Smooth muscle cell (in vitro differentiated cells): ENCODE results near the gene NSD2. TPM values are rescaled to one million over a fixed set of nuclear protein-coding genes. Genes with fewer than 3 reads are reported as not detected.

ENCODE experiments used
- DNase-seq: peaks from one replicate; lab custom pipeline; 2025; ENCODE audit not compliant: unreplicated experiment; lab: John Stamatoyannopoulos, UW
- H2AFZ ChIP-seq: fragments of 200-600 bp; sonication (generic); 2 replicates; pipeline ENCODE4 v1.6.0; 2016; ENCODE audit warnings: antibody characterized with exemption, low read depth, mild to moderate bottlenecking
- H3F3A ChIP-seq: fragments of 200-600 bp; sonication (generic); 2 replicates; pipeline ENCODE4 v1.6.0; 2017; ENCODE audit warnings: antibody characterized with exemption, low read depth
- H3K27ac ChIP-seq: fragments of 200-600 bp; sonication (generic); 2 replicates; pipeline ENCODE4 v1.5.1; 2016; ENCODE audit warnings: low read depth, mild to moderate bottlenecking
- H3K27me3 ChIP-seq: fragments of 200-600 bp; sonication (generic); 2 replicates; pipeline ENCODE4 v1.6.1; 2016; ENCODE audit warnings: low read depth, mild to moderate bottlenecking
- H3K36me3 ChIP-seq: fragments of 200-600 bp; sonication (generic); 2 replicates; pipeline ENCODE4 v1.5.1; 2016; ENCODE audit warnings: low read depth
- H3K4me1 ChIP-seq: fragments of 200-600 bp; sonication (generic); 2 replicates; pipeline ENCODE4 v1.5.1; 2016; ENCODE audit warnings: low read depth
- H3K4me2 ChIP-seq: fragments of 200-600 bp; sonication (generic); 2 replicates; pipeline ENCODE4 v1.6.0; 2016; ENCODE audit warnings: mild to moderate bottlenecking
- H3K4me3 ChIP-seq: fragments of 200-600 bp; sonication (generic); 2 replicates; pipeline ENCODE4 v1.5.1; 2016; ENCODE audit warnings: mild to moderate bottlenecking
- H3K79me2 ChIP-seq: fragments of 200-600 bp; sonication (generic); 2 replicates; pipeline ENCODE4 v1.6.0; 2016; ENCODE audit warnings: low read depth, mild to moderate bottlenecking
- H3K9ac ChIP-seq: fragments of 200-600 bp; sonication (generic); 2 replicates; pipeline ENCODE4 v1.6.0; 2016; ENCODE audit warnings: low read depth
- H3K9me3 ChIP-seq: fragments of 200-600 bp; sonication (generic); replicated peaks from 2 replicates; pipeline ENCODE4 v1.5.1; 2016; ENCODE audit warnings: low read depth
- H4K20me1 ChIP-seq: fragments of 200-600 bp; sonication (generic); 2 replicates; pipeline ENCODE4 v1.6.0; 2016; ENCODE audit warnings: low read depth
- WGBS: methylation state at CpG from one replicate; pipeline ENCODE4 v1.1.7; 2016; ENCODE audit warnings: low lambda C conversion rate; 5-methylcytosine and 5-hydroxymethylcytosine counted together
- polyA plus RNA-seq: library from polyadenylated mRNA; unstranded; fragments of >200 nt; fragmentation: Nextera tagmentation; extraction: Ambion mirVana; gene quantifications from 2 replicates; pipeline ENCODE4 v1.2.1, GENCODE V29; 2016
- total RNA-seq: library from RNA; depleted of rRNA; stranded (reverse); fragments of >200 nt; gene quantifications from 2 replicates; pipeline ENCODE4 v1.2.3, GENCODE V29; 2014
- TF ChIP-seq, protein P1 (sequence below): fragments of 200-600 bp; sonication (generic); IDR thresholded peaks from 2 replicates; pipeline ENCODE4 v1.5.1; 2017; ENCODE audit warnings: borderline replicate concordance, mild to moderate bottlenecking, antibody characterized with exemption; ENCODE audit not compliant: insufficient read depth, poor library complexity, severe bottlenecking

Gene NSD2
- total and polyA plus RNA-seq, 2 experiments from 2014 or later = 13.0 to 15.0 TPM

DNA sequence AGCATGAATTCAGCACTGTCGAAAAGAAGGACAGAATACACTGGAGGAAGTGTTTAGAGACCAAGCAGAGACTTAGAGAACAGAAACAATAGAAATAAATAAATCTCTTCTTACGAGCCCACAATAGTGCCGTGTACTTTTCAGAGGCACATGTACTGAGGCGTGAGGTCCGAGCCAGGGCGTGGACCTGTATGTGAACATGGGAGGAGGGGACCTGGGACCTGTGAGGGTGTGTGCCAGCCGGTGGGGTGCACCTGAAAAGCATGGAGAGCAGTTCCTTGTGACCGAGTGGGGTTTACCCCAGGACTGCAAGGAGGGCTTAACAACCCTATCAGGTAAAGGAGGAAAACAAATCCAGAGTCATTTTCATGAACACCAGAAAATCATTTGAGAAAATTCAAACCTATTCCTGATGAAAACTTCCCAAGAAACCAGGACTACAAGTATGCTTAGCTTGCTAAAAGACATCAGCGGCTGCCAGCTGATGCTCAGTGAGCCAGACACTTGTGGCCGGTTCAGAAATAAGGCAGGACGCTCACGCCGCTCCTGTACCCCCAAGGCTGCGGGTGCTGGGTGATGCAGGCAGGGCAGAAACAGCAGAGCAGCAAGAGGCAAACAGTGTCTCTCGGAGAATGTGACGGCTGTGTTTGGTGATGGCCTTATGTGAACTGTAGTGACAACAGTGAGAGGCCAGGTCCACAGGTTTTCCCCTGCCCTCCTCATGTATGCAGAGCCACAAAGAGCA, 100.4 kb downstream of the NSD2 start:
- Histone ChIP-seq H3K36me3 (no peaks in the 10 kb centered on the region), H3K9me3 (no peaks in the 10 kb centered on the region), H3F3A (no peaks in the 10 kb centered on the region), H3K79me2 (no peaks in the 10 kb centered on the region), H4K20me1 (no peaks in the 10 kb centered on the region), H3K27me3 (no peaks in the 10 kb centered on the region), H3K4me3 (no peak overlapping the region), H3K4me1 (no peaks in the 10 kb centered on the region), H3K27ac (no peak overlapping the region), H3K4me2 (no peak overlapping the region), H3K9ac (no peak overlapping the region), H2AFZ (no peak overlapping the region)
- DNase-seq = no peak
- WGBS = 97% methylated on average over 16 of the region's 16 CpGs
- TF ChIP-seq, protein P1, sequence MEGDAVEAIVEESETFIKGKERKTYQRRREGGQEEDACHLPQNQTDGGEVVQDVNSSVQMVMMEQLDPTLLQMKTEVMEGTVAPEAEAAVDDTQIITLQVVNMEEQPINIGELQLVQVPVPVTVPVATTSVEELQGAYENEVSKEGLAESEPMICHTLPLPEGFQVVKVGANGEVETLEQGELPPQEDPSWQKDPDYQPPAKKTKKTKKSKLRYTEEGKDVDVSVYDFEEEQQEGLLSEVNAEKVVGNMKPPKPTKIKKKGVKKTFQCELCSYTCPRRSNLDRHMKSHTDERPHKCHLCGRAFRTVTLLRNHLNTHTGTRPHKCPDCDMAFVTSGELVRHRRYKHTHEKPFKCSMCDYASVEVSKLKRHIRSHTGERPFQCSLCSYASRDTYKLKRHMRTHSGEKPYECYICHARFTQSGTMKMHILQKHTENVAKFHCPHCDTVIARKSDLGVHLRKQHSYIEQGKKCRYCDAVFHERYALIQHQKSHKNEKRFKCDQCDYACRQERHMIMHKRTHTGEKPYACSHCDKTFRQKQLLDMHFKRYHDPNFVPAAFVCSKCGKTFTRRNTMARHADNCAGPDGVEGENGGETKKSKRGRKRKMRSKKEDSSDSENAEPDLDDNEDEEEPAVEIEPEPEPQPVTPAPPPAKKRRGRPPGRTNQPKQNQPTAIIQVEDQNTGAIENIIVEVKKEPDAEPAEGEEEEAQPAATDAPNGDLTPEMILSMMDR = no peak

DNA sequence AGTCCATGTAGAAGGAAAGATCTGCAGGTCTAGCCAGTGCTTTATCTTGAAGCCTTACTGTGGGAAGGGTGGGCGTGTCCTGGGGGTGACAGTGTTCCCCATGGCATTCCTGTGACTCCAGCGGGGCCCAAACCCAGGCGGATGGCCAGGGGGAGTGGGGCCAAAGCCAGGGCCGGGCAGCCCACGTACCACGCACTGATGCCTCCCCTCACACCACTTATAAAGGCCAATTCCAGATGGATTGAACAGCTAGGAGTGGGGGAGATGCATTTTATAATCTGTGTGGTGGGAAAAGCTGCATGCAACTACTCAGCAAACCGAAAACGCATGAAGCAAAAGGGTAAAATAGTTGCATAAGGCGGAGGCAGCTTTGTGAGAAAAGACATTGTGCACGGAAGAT, 101.2 kb downstream of the NSD2 start:
- Histone ChIP-seq H3K4me2 (no peak overlapping the region), H4K20me1 (no peaks in the 10 kb centered on the region), H3K36me3 (no peaks in the 10 kb centered on the region), H3K27me3 (no peaks in the 10 kb centered on the region), H3K4me1 (no peaks in the 10 kb centered on the region), H2AFZ (no peak overlapping the region), H3K4me3 (no peak overlapping the region), H3K9ac (no peak overlapping the region), H3K9me3 (no peaks in the 10 kb centered on the region), H3K27ac (no peak overlapping the region), H3K79me2 (no peaks in the 10 kb centered on the region), H3F3A (no peaks in the 10 kb centered on the region)
- TF ChIP-seq, protein P1 = no peak
- 98% methylated on average over 10 of the region's 10 CpGs for WGBS
- DNase-seq = no peak

DNA sequence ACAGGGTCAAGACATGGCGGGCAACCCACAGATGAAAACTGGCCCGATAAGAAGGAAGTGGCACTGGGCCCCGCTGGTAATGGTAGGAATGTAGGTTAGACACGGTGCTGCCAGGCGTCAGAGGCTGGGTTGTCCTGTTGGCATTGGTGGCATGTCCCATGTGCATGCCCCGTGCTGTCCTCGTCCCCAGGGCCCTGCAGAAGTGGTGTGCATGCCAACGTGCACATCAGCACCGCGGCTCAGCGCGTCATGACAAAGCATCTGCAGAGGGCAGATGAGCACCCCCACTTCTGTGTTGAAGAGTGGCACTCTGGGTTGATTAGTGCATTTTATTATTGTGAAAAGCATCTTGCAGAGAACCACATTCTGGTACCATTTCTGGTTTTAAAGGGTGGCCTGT, 102.0 kb downstream of the NSD2 start:
- Histone ChIP-seq H3K27me3 (no peaks in the 10 kb centered on the region), H3K9me3 (no peaks in the 10 kb centered on the region), H3F3A (no peaks in the 10 kb centered on the region), H3K79me2 (no peaks in the 10 kb centered on the region), H3K4me1 (no peaks in the 10 kb centered on the region), H3K4me2 (no peak overlapping the region), H4K20me1 (no peaks in the 10 kb centered on the region), H3K36me3 (no peaks in the 10 kb centered on the region), H3K9ac (no peak overlapping the region), H2AFZ (no peak overlapping the region), H3K4me3 (no peak overlapping the region), H3K27ac (no peak overlapping the region)
- DNase-seq = no peak
- TF ChIP-seq, protein P1 = no peak
- WGBS = 97% methylated on average over 12 of the region's 12 CpGs

DNA sequence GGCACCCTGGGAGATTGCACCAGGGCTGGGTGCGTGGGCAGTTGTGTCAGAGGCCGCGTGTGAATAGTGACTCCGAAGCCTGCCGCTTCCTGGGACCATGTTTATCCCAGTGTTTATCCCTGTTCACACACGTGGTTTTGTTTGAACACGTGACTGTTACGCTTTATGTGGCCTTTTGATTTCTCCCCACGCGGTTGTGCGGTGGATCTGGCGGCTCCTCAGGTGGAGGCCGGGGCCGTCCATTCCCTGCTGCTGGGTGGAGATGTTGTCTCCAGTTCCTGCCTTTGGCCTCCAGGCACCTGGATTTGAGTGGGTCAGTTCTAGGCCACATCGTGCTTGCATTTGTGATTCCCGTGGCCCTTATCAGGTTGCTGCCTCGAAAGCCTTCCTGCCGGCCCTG, 102.5 kb downstream of the NSD2 start:
- Histone ChIP-seq H3K27ac (no peak overlapping the region), H3F3A (no peaks in the 10 kb centered on the region), H3K36me3 (no peaks in the 10 kb centered on the region), H2AFZ (no peak overlapping the region), H3K4me1 (no peaks in the 10 kb centered on the region), H3K9me3 (no peaks in the 10 kb centered on the region), H3K79me2 (no peaks in the 10 kb centered on the region), H3K4me2 (no peak overlapping the region), H3K4me3 (no peak overlapping the region), H3K27me3 (no peaks in the 10 kb centered on the region), H3K9ac (no peak overlapping the region), H4K20me1 (no peaks in the 10 kb centered on the region)
- TF ChIP-seq, protein P1 = no peak
- WGBS = 95% methylated on average over 18 of the region's 18 CpGs
- DNase-seq = no peak
